ENCODE data around the gene OGFRL1.
A peak's percentile ranks its signal among the peaks of the same experiment; 100 is the strongest.

Gene OGFRL1

DNA sequence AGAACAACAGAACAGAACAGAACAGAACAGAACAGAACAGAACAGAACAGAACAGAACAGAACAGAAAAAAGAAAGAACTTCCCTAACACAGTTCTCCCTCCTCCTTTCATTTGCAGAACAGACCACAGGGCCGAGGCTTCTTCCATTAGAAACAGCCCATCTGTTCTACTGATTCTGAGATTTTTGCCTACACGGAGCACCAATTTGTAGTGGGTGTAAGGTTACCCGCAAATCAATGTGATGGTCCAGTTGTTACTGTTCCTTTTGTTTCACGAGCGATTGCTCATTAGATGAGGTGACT is 734 bp upstream of the OGFRL1 start:
- Histone ChIP-seq H3K36me3 (ENCODE audit: insufficient read depth, low read depth, low read length) (no peaks in the 10 kb centered on the region), H3K9me3 (ENCODE audit: insufficient read depth, low read depth, low read length) (no peaks in the 10 kb centered on the region), H3K27me3 (ENCODE audit: insufficient read depth, low read length) (no peaks in the 10 kb centered on the region), H3K4me1 (ENCODE audit: insufficient read depth, low read length) (no peaks in the 10 kb centered on the region; the same call in none of the 2 replicates), H3K4me3 (ENCODE audit: low read length) (peak overlapping the region; percentile 69), H3K9ac (ENCODE audit: low read depth, low read length) (peak overlapping the region; percentile 55; the same call in 1 of the 2 replicates), H3K27ac (ENCODE audit: low read length) (no peak overlapping the region)

DNA sequence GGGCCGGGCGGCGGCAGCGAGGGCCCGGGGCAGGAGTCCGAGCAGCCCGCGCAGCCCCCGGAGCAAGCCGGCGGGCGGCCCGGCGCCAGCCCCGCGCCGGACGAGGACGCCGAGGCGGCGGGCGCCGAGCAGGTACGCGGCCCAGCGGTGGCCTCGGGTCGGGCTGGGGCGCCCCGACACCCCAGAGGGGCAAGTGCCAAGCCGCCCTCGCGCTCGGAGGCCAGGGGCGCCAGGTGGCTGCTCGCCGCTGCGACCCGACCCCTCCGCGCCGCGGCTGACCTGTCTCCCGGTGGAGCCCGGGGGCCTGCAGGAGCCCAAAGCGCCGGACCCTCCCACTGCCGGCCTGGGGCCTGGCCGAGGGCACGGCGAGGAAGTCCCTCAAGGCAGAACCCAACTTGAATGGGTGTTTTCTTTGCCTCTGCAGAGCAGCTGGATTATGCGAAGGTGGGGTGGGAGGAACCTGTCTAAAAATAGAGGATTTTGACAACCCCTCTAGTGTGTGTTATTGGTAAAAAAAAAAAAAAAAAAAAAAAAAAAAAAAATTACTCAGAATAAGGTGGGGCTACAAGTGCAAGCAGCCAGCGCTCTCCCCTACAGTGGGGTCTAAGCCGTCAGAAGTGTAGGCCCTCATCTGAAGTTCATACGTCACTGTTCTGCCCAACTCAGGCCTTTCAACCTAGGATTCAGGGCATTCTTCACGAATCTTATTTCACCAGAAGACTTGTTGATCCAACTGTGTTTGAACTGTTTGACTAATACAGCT is 609 bp downstream of the OGFRL1 start:
- H3K9me3 ChIP-seq (ENCODE audit: insufficient read depth, low read depth, low read length), result no peaks in the 10 kb centered on the region
- no peak overlapping the region for H3K27ac ChIP-seq (ENCODE audit: low read length)
- H3K9ac ChIP-seq (ENCODE audit: low read depth, low read length), result peak overlapping the region; percentile 49; the same call in 1 of the 2 replicates

DNA sequence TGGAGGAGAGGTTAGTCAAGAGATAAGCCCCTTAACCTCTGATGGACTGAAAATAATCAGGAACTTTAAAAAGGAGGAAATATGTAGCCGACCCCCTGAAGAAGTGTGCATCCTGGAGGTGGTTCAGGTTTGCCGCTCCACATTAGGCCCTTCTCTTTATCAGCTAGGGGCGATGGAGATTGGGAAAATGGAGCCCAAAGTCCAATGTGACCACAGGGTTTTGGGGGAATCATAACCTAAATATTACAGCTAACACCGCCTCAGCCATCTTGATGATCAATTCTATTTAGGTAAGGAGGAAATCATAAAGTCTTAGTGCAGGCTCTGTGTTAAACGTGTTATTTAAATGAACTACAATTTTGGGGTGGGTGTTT is 1.2 kb downstream of the OGFRL1 start:
- H3K9me3 ChIP-seq (ENCODE audit: insufficient read depth, low read depth, low read length), result no peaks in the 10 kb centered on the region
- H3K9ac ChIP-seq (ENCODE audit: low read depth, low read length), result no peak overlapping the region
- no peak overlapping the region for H3K27ac ChIP-seq (ENCODE audit: low read length)
- H3K36me3 ChIP-seq (ENCODE audit: insufficient read depth, low read depth, low read length), result 0 out of 2 replicates have a peak, but pooled peaks cover 10% of the 10 kb centered on the region
- H3K4me1 ChIP-seq (ENCODE audit: insufficient read depth, low read length), result no peaks in the 10 kb centered on the region; the same call in none of the 2 replicates
- peak overlapping the region; percentile 69 for H3K4me3 ChIP-seq (ENCODE audit: low read length)
- H3K27me3 ChIP-seq (ENCODE audit: insufficient read depth, low read length), result no peaks in the 10 kb centered on the region

More for the DNA sequence above, 609 bp downstream of the OGFRL1 start:
- H3K36me3 ChIP-seq (ENCODE audit: insufficient read depth, low read depth, low read length), result 0 out of 2 replicates have a peak, but pooled peaks cover 6% of the 10 kb centered on the region
- no peaks in the 10 kb centered on the region; the same call in none of the 2 replicates for H3K4me1 ChIP-seq (ENCODE audit: insufficient read depth, low read length)
- H3K4me3 ChIP-seq (ENCODE audit: low read length), result peak overlapping the region; percentile 69
- no peaks in the 10 kb centered on the region for H3K27me3 ChIP-seq (ENCODE audit: insufficient read depth, low read length)

DNA sequence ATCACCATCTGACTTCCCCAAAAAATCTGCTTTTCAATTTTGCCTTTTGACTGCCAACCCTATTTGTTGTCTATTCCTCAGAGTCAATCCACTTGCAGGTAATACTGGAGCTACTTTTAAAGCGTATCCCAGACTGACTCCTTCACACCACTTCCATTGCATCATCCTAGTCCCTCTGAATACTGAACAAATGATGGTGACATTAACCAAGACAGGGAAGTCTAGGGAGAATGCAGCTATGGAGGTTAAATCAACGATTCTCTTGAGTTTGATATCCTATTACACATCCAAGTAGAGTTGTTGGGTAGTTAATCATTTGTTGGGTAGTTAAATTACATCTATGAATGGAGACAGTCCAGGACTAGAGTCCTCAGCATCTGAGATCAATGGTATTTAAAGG is 2.0 kb downstream of the OGFRL1 start:
- Histone ChIP-seq H3K4me1 (ENCODE audit: insufficient read depth, low read length) (peaks cover 5% of the 10 kb centered on the region), H3K9me3 (ENCODE audit: insufficient read depth, low read depth, low read length) (no peaks in the 10 kb centered on the region), H3K4me3 (ENCODE audit: low read length) (no peak overlapping the region), H3K9ac (ENCODE audit: low read depth, low read length) (no peak overlapping the region), H3K27ac (ENCODE audit: low read length) (no peak overlapping the region), H3K36me3 (ENCODE audit: insufficient read depth, low read depth, low read length) (peaks cover 10% of the 10 kb centered on the region; the same call in 1 of the 2 replicates), H3K27me3 (ENCODE audit: insufficient read depth, low read length) (no peaks in the 10 kb centered on the region)

DNA sequence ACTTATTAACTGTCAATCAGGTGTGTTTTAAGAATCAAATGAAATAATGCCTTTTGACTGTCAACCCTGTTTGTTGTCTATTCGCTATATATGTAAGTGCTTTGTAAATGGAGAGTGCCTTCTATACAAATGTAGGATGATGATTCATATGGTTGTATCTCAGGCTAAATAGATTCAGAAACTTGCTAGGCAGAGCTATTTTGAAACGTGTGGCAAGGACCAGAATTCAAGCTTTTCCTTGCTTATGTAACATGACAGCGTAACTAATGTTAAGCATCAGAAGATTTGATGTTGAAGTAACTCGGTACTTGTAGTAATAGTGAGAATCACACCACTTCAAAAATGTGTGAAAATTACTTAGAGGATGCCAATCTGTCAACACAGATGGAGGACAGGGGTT is 3.4 kb downstream of the OGFRL1 start:
- Histone ChIP-seq H3K27ac (ENCODE audit: low read length) (no peak overlapping the region), H3K9ac (ENCODE audit: low read depth, low read length) (no peak overlapping the region), H3K4me3 (ENCODE audit: low read length) (no peak overlapping the region), H3K9me3 (ENCODE audit: insufficient read depth, low read depth, low read length) (no peaks in the 10 kb centered on the region), H3K4me1 (ENCODE audit: insufficient read depth, low read length) (peaks cover 5% of the 10 kb centered on the region), H3K36me3 (ENCODE audit: insufficient read depth, low read depth, low read length) (peaks cover 10% of the 10 kb centered on the region; the same call in 1 of the 2 replicates), H3K27me3 (ENCODE audit: insufficient read depth, low read length) (no peaks in the 10 kb centered on the region)

DNA sequence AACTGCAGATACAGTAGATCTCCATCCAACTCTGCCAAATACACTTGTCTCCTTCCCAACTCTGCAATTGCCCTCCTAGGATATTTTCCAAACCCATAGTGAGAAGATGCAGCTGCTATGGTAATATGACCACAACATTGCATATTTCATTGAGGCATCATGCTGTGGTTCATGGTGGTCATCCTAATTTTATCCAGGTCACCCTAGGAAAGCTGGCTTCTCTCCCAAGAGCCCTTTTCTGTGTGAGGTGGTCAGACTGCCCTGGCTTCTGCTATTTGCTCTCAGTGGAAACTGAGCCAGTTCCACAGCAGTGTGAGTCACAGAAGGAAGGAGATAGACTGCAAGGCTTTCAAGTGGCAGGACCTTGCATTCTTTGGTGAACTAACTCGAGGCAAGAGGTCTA is 5.5 kb downstream of the OGFRL1 start:
- no peak overlapping the region for H3K9ac ChIP-seq (ENCODE audit: low read depth, low read length)
- H3K27me3 ChIP-seq (ENCODE audit: insufficient read depth, low read length), result no peaks in the 10 kb centered on the region
- peaks cover 10% of the 10 kb centered on the region for H3K4me1 ChIP-seq (ENCODE audit: insufficient read depth, low read length)
- peaks cover 10% of the 10 kb centered on the region; the same call in 1 of the 2 replicates for H3K36me3 ChIP-seq (ENCODE audit: insufficient read depth, low read depth, low read length)
- H3K27ac ChIP-seq (ENCODE audit: low read length), result no peak overlapping the region
- no peaks in the 10 kb centered on the region for H3K9me3 ChIP-seq (ENCODE audit: insufficient read depth, low read depth, low read length)
- H3K4me3 ChIP-seq (ENCODE audit: low read length), result no peak overlapping the region

DNA sequence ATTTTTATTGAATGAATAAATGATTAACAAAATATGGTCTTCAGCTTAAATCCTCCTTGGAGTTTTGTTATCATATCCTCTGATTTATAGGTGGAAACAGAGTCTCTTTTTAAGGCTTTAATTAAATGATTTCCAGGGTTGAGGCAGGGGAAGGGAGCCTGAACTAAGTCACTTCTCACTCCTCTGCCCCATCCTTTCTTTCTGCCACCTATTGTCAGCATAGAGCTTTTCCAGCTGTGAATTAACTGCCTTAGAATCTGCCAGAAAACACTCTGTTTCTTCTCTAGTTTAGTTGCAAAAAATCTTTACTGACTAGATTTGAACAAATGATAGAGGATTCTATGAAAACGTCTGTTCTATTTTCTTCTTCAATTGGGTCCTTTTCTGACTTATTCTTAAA is 9.8 kb downstream of the OGFRL1 start:
- Histone ChIP-seq H3K4me1 (ENCODE audit: insufficient read depth, low read length) (peaks cover 16% of the 10 kb centered on the region), H3K36me3 (ENCODE audit: insufficient read depth, low read depth, low read length) (peaks cover 10% of the 10 kb centered on the region; the same call in 1 of the 2 replicates), H3K27ac (ENCODE audit: low read length) (no peak overlapping the region), H3K9me3 (ENCODE audit: insufficient read depth, low read depth, low read length) (no peaks in the 10 kb centered on the region), H3K27me3 (ENCODE audit: insufficient read depth, low read length) (no peaks in the 10 kb centered on the region), H3K9ac (ENCODE audit: low read depth, low read length) (no peak overlapping the region), H3K4me3 (ENCODE audit: low read length) (no peak overlapping the region)

DNA sequence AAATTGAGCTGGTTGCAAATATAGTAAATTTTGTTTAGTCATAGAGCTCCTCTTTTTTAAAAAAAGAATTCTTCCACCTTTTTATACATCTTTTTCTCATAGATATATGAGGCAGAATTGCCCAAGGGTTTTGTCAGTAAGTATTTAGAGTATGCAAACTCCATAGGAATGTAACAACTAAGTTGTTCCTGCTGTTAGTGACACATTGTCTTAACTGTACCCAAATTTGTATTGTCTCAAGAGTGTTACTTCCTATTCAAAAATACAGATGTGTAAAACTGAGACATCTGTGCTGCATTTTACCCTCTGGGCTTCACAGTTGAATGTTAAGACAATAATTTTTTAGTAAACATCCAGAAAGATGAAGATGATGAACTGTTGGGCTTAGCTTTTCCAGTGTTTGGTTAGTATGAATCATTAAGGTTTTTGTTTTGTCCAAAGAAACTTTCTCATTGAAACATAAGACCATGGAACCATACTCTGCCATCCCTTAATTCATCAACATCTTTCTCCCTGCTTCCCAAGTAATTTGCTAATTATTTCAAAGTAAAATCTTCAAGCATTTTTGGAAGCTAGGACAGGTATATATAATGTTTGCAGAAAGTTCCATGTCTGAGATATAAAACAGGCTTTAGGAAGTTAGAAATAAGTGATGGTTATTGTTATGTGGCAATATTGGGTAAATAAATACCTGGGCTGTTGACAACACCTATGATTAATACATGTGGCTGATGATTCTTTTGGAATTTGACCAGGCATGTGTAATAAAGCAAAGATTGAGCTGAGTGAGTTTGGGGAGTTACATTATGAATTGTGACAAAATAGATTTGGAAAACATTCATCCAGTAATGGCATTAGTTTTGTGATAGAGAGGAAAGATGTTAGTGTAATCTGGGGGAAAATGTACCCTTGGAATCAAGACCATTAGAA is 11.2 kb downstream of the OGFRL1 start:
- H3K27ac ChIP-seq (ENCODE audit: low read length), result no peak overlapping the region
- no peaks in the 10 kb centered on the region; the same call in 1 of the 2 replicates for H3K36me3 ChIP-seq (ENCODE audit: insufficient read depth, low read depth, low read length)
- no peaks in the 10 kb centered on the region for H3K27me3 ChIP-seq (ENCODE audit: insufficient read depth, low read length)
- no peak overlapping the region for H3K9ac ChIP-seq (ENCODE audit: low read depth, low read length)
- no peak overlapping the region for H3K4me3 ChIP-seq (ENCODE audit: low read length)
- H3K9me3 ChIP-seq (ENCODE audit: insufficient read depth, low read depth, low read length), result no peaks in the 10 kb centered on the region
- peaks cover 16% of the 10 kb centered on the region for H3K4me1 ChIP-seq (ENCODE audit: insufficient read depth, low read length)

DNA sequence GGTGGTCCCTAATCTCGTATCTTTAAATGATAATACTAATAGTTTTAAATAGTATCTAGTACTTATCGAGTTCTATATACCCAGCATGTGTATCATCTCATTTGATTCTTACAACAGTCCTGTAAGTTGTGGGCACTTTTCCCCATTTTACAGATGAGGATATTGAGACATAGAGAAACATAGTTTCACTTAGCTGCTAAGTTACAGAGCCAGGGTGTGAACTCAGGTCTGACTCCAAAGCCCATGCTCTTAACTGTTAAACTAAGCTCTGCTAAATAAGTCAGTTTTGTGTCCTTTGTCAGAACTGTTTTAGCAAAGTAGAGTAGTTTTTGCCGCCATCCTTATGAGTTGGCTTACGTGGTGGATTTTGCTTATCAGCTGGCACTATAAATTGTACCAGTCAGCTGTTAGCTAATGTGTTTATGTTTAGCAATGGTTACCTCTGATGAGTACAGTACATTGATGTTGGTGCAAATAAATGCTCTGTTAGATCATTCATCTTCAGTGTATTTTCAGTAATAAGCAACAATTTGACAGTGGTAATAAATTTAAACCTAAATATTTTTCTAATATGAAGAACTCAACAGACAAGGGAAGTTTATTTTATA is 12.1 kb downstream of the OGFRL1 start:
- H3K27me3 ChIP-seq (ENCODE audit: insufficient read depth, low read length), result no peaks in the 10 kb centered on the region
- H3K36me3 ChIP-seq (ENCODE audit: insufficient read depth, low read depth, low read length), result no peaks in the 10 kb centered on the region
- H3K4me1 ChIP-seq (ENCODE audit: insufficient read depth, low read length), result peaks cover 11% of the 10 kb centered on the region
- H3K27ac ChIP-seq (ENCODE audit: low read length), result no peak overlapping the region
- H3K4me3 ChIP-seq (ENCODE audit: low read length), result no peak overlapping the region
- no peaks in the 10 kb centered on the region for H3K9me3 ChIP-seq (ENCODE audit: insufficient read depth, low read depth, low read length)
- no peak overlapping the region for H3K9ac ChIP-seq (ENCODE audit: low read depth, low read length)

DNA sequence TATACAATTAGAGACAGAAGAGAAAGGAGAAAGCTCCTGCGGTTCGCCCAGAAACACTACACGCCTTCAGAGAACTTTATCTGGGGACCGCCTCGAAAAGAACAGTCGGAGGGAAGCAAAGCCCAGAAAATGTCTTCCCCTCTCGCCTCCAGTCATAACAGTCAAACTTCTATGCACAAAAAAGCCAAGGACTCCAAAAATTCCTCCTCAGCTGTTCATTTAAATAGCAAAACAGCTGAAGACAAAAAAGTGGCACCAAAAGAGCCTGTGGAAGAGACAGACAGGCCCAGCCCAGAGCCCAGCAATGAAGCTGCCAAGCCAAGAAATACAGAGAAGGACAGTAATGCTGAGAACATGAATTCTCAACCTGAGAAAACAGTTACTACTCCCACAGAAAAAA is 12.9 kb downstream of the OGFRL1 start:
- no peaks in the 10 kb centered on the region for H3K27me3 ChIP-seq (ENCODE audit: insufficient read depth, low read length)
- no peaks in the 10 kb centered on the region for H3K36me3 ChIP-seq (ENCODE audit: insufficient read depth, low read depth, low read length)

DNA sequence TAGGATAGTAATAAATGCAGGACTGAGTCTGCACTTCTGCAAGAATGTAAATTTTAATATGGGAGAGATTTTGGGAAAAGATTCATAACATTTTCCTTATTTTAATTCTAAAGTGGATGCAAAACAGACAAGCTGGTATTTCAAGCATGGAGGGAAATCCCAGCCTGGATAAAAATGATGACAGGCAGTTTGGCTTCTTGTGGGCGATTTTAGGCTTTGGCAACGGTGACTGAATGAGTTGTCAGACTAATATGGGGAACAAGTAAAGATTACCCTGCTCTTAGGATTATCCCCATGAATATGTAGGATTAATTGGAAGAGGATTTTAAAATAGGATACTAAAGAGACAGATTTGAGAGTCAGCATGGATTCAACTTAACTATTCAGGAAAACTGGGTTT is 21.0 kb downstream of the OGFRL1 start:
- Histone ChIP-seq H3K9me3 (ENCODE audit: insufficient read depth, low read depth, low read length) (no peaks in the 10 kb centered on the region), H3K4me3 (ENCODE audit: low read length) (no peak overlapping the region), H3K9ac (ENCODE audit: low read depth, low read length) (no peak overlapping the region), H3K36me3 (ENCODE audit: insufficient read depth, low read depth, low read length) (no peaks in the 10 kb centered on the region), H3K27ac (ENCODE audit: low read length) (no peak overlapping the region), H3K4me1 (ENCODE audit: insufficient read depth, low read length) (no peaks in the 10 kb centered on the region), H3K27me3 (ENCODE audit: insufficient read depth, low read length) (no peaks in the 10 kb centered on the region)

More for the DNA sequence above, 12.9 kb downstream of the OGFRL1 start:
- no peak overlapping the region for H3K27ac ChIP-seq (ENCODE audit: low read length)
- H3K9me3 ChIP-seq (ENCODE audit: insufficient read depth, low read depth, low read length), result no peaks in the 10 kb centered on the region
- no peak overlapping the region for H3K9ac ChIP-seq (ENCODE audit: low read depth, low read length)
- H3K4me1 ChIP-seq (ENCODE audit: insufficient read depth, low read length), result peaks cover 11% of the 10 kb centered on the region
- no peak overlapping the region for H3K4me3 ChIP-seq (ENCODE audit: low read length)
